Measurements from ENCODE around the gene XYLT2. TPM values are rescaled to one million over a fixed set of nuclear protein-coding genes. Genes with fewer than 3 reads are reported as not detected.

The XYLT2 gene
- total and polyA plus RNA-seq, 2 of the 13 experiments (the other 11 are each of a cell fraction or from before 2014, with no cell fraction given): 17.0 to 22.1 TPM

DNA sequence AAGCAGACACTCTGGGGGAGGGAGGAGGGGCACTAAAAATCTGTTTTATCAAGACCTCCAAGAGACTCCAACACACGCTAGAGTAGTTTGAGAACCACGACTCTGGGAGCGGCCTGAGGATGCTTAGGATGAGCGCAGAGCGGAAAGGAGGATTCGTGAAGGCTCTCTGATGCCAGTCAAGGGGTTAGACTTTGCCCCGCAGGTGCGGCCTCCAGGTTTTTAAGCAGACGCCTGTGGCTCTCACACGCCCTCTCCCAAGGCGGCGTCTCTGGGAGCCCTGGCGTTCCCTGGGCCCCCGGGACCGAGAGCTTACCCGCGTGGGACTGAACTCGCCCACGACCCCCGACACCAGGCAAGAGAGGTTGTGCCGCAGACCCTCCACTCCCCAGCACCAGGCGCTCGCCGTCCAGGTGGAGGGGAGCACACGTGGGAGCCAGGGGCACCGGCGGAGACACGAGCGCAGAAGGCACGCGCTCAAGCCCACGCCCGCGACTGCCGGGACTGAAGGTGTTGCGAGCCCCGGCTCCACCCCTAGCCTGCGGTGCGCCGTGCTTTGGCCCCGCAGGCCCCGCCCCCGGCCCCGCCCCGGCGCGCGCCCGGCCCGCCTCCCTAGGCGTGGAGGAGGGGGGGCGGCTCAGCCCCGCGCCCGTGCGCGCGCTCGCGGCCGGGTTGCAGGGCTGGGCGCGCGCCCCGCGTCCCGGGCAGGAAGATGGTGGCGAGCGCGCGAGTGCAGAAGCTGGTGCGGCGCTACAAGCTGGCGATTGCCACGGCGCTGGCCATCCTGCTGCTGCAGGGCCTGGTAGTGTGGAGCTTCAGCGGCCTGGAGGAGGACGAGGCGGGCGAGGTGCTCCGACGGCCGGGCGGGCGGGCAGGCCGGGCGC, at the start of gene XYLT2 (continued):
- TF ChIP-seq, protein P1, sequence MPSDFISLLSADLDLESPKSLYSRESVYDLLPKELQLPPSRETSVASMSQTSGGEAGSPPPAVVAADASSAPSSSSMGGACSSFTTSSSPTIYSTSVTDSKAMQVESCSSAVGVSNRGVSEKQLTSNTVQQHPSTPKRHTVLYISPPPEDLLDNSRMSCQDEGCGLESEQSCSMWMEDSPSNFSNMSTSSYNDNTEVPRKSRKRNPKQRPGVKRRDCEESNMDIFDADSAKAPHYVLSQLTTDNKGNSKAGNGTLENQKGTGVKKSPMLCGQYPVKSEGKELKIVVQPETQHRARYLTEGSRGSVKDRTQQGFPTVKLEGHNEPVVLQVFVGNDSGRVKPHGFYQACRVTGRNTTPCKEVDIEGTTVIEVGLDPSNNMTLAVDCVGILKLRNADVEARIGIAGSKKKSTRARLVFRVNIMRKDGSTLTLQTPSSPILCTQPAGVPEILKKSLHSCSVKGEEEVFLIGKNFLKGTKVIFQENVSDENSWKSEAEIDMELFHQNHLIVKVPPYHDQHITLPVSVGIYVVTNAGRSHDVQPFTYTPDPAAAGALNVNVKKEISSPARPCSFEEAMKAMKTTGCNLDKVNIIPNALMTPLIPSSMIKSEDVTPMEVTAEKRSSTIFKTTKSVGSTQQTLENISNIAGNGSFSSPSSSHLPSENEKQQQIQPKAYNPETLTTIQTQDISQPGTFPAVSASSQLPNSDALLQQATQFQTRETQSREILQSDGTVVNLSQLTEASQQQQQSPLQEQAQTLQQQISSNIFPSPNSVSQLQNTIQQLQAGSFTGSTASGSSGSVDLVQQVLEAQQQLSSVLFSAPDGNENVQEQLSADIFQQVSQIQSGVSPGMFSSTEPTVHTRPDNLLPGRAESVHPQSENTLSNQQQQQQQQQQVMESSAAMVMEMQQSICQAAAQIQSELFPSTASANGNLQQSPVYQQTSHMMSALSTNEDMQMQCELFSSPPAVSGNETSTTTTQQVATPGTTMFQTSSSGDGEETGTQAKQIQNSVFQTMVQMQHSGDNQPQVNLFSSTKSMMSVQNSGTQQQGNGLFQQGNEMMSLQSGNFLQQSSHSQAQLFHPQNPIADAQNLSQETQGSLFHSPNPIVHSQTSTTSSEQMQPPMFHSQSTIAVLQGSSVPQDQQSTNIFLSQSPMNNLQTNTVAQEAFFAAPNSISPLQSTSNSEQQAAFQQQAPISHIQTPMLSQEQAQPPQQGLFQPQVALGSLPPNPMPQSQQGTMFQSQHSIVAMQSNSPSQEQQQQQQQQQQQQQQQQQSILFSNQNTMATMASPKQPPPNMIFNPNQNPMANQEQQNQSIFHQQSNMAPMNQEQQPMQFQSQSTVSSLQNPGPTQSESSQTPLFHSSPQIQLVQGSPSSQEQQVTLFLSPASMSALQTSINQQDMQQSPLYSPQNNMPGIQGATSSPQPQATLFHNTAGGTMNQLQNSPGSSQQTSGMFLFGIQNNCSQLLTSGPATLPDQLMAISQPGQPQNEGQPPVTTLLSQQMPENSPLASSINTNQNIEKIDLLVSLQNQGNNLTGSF (CRISPR knock-in tag; IDR thresholded peaks at IDR 0.05): no peak; the same call in 1 of the 2 replicates
- peak; percentile 79; the same call in 1 of the 2 replicates for TF ChIP-seq ZNF572 (CRISPR knock-in tag; IDR thresholded peaks at IDR 0.05)
- TF ChIP-seq NRL (CRISPR knock-in tag; IDR thresholded peaks at IDR 0.05; ENCODE audit: borderline replicate concordance): 0 out of 2 replicates have a peak, but pooled peaks have one; percentile 35
- TF ChIP-seq, protein P2, sequence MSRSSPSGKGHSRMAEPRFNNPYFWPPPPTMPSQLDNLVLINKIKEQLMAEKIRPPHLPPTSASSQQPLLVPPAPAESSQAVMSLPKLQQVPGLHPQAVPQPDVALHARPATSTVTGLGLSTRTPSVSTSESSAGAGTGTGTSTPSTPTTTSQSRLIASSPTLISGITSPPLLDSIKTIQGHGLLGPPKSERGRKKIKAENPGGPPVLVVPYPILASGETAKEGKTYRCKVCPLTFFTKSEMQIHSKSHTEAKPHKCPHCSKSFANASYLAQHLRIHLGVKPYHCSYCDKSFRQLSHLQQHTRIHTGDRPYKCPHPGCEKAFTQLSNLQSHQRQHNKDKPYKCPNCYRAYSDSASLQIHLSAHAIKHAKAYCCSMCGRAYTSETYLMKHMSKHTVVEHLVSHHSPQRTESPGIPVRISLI (CRISPR knock-in tag; IDR thresholded peaks at IDR 0.05; ENCODE audit: borderline replicate concordance): no peak
- TF ChIP-seq WIZ (CRISPR knock-in tag; IDR thresholded peaks at IDR 0.05): no peak
- TF ChIP-seq, protein P3, sequence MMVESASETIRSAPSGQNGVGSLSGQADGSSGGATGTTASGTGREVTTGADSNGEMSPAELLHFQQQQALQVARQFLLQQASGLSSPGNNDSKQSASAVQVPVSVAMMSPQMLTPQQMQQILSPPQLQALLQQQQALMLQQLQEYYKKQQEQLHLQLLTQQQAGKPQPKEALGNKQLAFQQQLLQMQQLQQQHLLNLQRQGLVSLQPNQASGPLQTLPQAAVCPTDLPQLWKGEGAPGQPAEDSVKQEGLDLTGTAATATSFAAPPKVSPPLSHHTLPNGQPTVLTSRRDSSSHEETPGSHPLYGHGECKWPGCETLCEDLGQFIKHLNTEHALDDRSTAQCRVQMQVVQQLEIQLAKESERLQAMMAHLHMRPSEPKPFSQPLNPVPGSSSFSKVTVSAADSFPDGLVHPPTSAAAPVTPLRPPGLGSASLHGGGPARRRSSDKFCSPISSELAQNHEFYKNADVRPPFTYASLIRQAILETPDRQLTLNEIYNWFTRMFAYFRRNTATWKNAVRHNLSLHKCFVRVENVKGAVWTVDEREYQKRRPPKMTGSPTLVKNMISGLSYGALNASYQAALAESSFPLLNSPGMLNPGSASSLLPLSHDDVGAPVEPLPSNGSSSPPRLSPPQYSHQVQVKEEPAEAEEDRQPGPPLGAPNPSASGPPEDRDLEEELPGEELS (CRISPR knock-in tag; IDR thresholded peaks at IDR 0.05): 0 out of 2 replicates have a peak, but pooled peaks have one; percentile 6
- peak; percentile 82 for TF ChIP-seq POLR2AphosphoS5 (IDR thresholded peaks at IDR 0.05; ENCODE audit: low read depth, low read length)
- TF ChIP-seq CREM (IDR thresholded peaks at IDR 0.05): no peak
- no peak for TF ChIP-seq CREM (CRISPR knock-in tag; IDR thresholded peaks at IDR 0.05)
- TF ChIP-seq, protein P4, sequence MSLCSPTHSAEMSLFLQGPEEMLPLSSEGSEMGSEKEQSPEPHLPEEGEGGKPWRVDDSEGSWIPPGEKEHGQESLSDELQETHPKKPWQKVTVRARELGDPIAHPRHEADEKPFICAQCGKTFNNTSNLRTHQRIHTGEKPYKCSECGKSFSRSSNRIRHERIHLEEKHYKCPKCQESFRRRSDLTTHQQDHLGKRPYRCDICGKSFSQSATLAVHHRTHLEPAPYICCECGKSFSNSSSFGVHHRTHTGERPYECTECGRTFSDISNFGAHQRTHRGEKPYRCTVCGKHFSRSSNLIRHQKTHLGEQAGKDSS (CRISPR knock-in tag; IDR thresholded peaks at IDR 0.05; ENCODE audit: borderline replicate concordance, low read depth): peak; percentile 69; the same call in 1 of the 2 replicates
- TF ChIP-seq ZNF235 (CRISPR knock-in tag; IDR thresholded peaks at IDR 0.05; ENCODE audit: borderline replicate concordance): peak; percentile 90
- peak; percentile 36; the same call in 1 of the 2 replicates for TF ChIP-seq ZSCAN9 (CRISPR knock-in tag; IDR thresholded peaks at IDR 0.05; ENCODE audit: borderline replicate concordance)
- no peak for TF ChIP-seq ZMYM4 (CRISPR knock-in tag; IDR thresholded peaks at IDR 0.05)
- TF ChIP-seq, protein P5, sequence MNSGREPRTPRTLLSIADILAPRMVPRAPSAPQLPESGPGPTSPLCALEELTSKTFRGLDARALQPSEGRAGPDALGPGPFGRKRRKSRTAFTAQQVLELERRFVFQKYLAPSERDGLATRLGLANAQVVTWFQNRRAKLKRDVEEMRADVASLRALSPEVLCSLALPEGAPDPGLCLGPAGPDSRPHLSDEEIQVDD (CRISPR knock-in tag; IDR thresholded peaks at IDR 0.05; ENCODE audit: borderline replicate concordance): 0 out of 2 replicates have a peak, but pooled peaks have one; percentile 38
- TF ChIP-seq, protein P6, sequence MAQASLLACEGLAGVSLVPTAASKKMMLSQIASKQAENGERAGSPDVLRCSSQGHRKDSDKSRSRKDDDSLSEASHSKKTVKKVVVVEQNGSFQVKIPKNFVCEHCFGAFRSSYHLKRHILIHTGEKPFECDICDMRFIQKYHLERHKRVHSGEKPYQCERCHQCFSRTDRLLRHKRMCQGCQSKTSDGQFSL (CRISPR knock-in tag; IDR thresholded peaks at IDR 0.05): peak; percentile 90; the same call in 1 of the 2 replicates
- no peak for TF ChIP-seq FIP1L1 (IDR thresholded peaks at IDR 0.05; ENCODE audit: borderline replicate concordance, insufficient read depth, low read depth, low read length)

All from HepG2 (cell line).